C4-2B (cell line): ENCODE results near the gene ROCK1.

Experiments used
- H3K27ac ChIP-seq: fragments of 450-650 bp; 2 replicates; pipeline ENCODE4 v1.5.1; 2017
- CTCF ChIP-seq: fragments of 450-650 bp; conservative IDR thresholded peaks from 2 replicates; pipeline ENCODE4 v1.5.1; 2017; ENCODE audit warnings: mild to moderate bottlenecking
- ZFX ChIP-seq: fragments of 450-650 bp; IDR thresholded peaks from 2 replicates; pipeline ENCODE4 v1.6.1; 2017

ROCK1 gene

GRCh38 chr18:21053127-21053526 lies 58.5 kb downstream of the ROCK1 start:
- TF ChIP-seq CTCF (no peak), ZFX (no peak)
- no peak overlapping the region for H3K27ac ChIP-seq

- TF ChIP-seq ZFX (no peak), CTCF (no peak)
- H3K27ac ChIP-seq = no peak overlapping the region
Measured at GRCh38 chr18:21052385-21052784, 59.2 kb downstream of the ROCK1 start.

- no peak overlapping the region for H3K27ac ChIP-seq
- TF ChIP-seq CTCF (no peak), ZFX (no peak)
Measured at GRCh38 chr18:21051620-21052019, 60.0 kb downstream of the ROCK1 start.

DNA sequence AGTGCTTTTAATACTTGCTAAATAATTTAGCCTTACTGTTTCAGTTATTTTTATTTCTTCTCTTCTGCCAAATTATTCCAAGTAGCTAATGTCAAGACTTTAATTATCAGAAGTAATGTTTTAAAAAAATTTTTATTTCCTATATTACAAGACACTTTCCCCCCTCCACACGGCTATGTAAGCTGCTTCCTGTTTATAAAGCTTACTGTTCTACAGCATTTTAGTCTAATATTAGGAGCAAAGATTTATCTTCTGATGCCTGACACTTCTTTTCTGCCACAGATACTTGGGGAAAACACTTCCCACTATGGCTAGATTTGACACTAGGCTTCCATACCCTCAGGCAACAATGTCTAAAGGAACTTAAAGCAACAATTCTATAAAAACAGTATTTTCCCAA lies 62.3 kb downstream of the ROCK1 start:
- TF ChIP-seq CTCF = no peak
- no peak for TF ChIP-seq ZFX
- no peak overlapping the region for H3K27ac ChIP-seq

DNA sequence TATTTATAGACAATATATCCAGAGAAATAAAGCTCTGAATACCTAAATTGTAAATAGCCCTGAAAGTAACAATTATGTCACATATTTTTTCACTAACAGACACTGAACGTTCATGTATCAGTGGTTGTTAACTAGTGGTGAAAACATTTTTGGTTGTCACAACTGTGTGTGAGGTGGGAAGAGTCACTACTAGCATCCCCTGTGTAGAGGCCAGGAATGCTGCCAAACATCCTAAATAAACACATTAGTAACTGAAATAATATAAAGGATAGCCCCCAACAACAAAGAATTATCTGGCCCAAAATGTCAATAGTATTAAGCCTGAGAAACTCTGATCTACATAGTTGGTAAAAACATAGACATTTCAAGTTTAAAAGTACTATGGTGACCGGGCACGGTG lies 64.5 kb downstream of the ROCK1 start:
- H3K27ac ChIP-seq = no peak overlapping the region
- TF ChIP-seq ZFX (no peak), CTCF (no peak)

DNA sequence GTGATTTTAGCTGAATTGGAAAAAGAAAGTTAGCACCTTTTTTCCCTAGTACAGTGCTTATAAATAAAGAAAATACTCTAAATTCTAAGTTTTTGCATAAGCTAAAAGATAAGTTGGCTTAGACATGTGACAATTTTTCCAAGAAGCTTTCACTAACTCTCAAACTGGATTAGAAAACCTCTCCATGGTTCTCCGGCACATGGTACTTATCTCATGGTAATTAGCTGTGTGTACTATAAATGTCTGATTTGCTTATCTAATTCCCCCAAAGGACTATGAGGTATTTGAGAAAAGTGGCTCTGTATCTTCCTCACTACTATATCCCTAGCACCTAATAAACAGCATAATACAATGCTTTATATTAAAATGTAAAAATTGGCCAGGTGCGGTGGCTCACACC lies 71.1 kb downstream of the ROCK1 start:
- TF ChIP-seq CTCF = no peak
- TF ChIP-seq ZFX = no peak
- H3K27ac ChIP-seq = no peak overlapping the region

- TF ChIP-seq CTCF (no peak), ZFX (no peak)
Measured at GRCh38 chr18:21038201-21038600, 73.4 kb downstream of the ROCK1 start.

More at GRCh38 chr18:21038201-21038600, 73.4 kb downstream of the ROCK1 start:
- H3K27ac ChIP-seq = no peak overlapping the region
